Transverse colon (tissue), 4 donors: ENCODE measurements around the gene KAZN. TPM values are rescaled to one million over a fixed set of nuclear protein-coding genes. Genes with fewer than 3 reads are reported as not detected.

ENCODE experiments used
- DNase-seq: peaks from one replicate; pipeline ENCODE4 v3.0.0-alpha.2; 2019
- H3K27ac ChIP-seq, 4 donors: fragments of 200-600 bp; sonication (generic); 2 replicates each; pipeline ENCODE4 v1.5.1; 2016 to 2018; ENCODE audit warnings: inconsistent platforms in 4 of 4
- H3K27me3 ChIP-seq: fragments of 200-600 bp; sonication (generic); 2 replicates; pipeline ENCODE4 v1.5.1; 2017; ENCODE audit warnings: inconsistent platforms
- H3K36me3 ChIP-seq, 4 donors: fragments of 200-600 bp; sonication (generic); 2 replicates each; pipeline ENCODE4 v1.5.1; 2017 to 2019; ENCODE audit warnings: inconsistent platforms in 4 of 4
- H3K4me1 ChIP-seq, 4 donors: fragments of 200-600 bp; sonication (generic); 2 replicates each; pipeline ENCODE4 v1.5.1; 2017 to 2020; ENCODE audit warnings: inconsistent platforms in 4 of 4
- H3K4me3 ChIP-seq, 4 donors: fragments of 200-600 bp; sonication (generic); 1 replicate in 1 of 4; 2 replicates in 3 of 4; pipeline versions ENCODE4 v1.5.1 to v1.6.1; 2017 to 2019; ENCODE audit warnings: inconsistent platforms in 4 of 4
- H3K9me3 ChIP-seq, 2 donors: fragments of 200-600 bp; sonication (generic); 2 replicates each; pipeline ENCODE4 v1.5.1; 2017 to 2019; ENCODE audit warnings: inconsistent platforms in 2 of 2
- EP300 ChIP-seq: sonication (generic); formaldehyde crosslinking; IDR thresholded peaks from one replicate; pipeline ENCODE4 v1.6.1; 2017; ENCODE audit warnings: antibody characterized with exemption, low read depth
- POLR2A ChIP-seq: fragments of 450-650 bp; IDR thresholded peaks from one replicate; pipeline ENCODE4 v1.6.1; 2016; ENCODE audit warnings: antibody characterized with exemption, mild to moderate bottlenecking, moderate library complexity
- POLR2AphosphoS5 ChIP-seq, 3 donors: sonication (generic); formaldehyde crosslinking; IDR thresholded peaks; one replicate each; pipeline ENCODE4 v1.6.1; 2016; ENCODE audit warnings: antibody characterized with exemption in 3 of 3
- WGBS, 2 donors: methylation state at CpG; one replicate each; pipeline ENCODE4 v1.1.5; 2018; ENCODE audit warnings: low coverage in 1 of 2; 5-methylcytosine and 5-hydroxymethylcytosine counted together
- in situ Hi-C, 4 donors: fragments of 200-750 bp; cut with MboI; loops; one replicate each; pipeline versions ENCODE4 v1.15.0 to v1.15.1; 2017; ENCODE audit warnings: low sequenced_read_pairs in 3 of 4, low pct_ligation_motif_present in 1 of 4, low pct_unique_long_range_greater_than_20kb in 1 of 4
- intact Hi-C: fragments of 100-400 bp; cut with DNase I; formaldehyde crosslinking; loops from one replicate; pipeline ENCODE4 v1.15.1; 2023; ENCODE audit warnings: low total_unique reads
- total RNA-seq, 4 donors: library from RNA; depleted of rRNA; stranded (reverse); fragments of >200 nt; gene quantifications; one replicate each; pipeline ENCODE4 v1.1.0, GENCODE V29; 2016
- TF ChIP-seq, protein P1 (sequence below), 5 experiments: fragments of 200-600 bp in 3 of 5; fragments of 450-650 bp in 2 of 5; sonication (generic) in 3 of 5; IDR thresholded peaks; 1 replicate in 2 of 5; 2 replicates in 3 of 5; pipeline ENCODE4 v1.5.1; 2016 to 2017; ENCODE audit warnings: antibody characterized with exemption in 5 of 5, inconsistent platforms in 3 of 5, mild to moderate bottlenecking in 2 of 5, moderate library complexity in 1 of 5

Gene KAZN
- total RNA-seq, 4 donors from 2014 or later = 12.0 to 17.1 (median 16.2) TPM

DNA sequence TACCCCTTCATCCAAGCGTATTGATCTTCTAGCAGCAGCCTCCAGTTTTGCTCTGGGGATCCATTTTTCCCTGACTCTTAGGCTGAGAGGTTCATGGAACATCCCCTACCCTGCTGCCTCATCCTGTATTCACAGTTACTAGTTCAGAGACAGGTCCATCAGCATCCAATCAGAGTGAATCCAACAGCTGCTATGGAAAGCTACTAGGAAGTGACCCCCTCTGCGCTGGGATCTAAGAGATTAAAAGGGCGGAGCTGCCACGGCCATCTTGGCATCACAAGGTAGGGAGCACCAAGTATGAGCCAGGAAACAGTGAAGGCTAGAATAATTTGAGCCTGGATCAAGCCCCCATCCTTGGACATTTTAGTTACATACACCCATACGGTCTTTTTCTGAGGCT lies 32.5 kb downstream of the KAZN start:
- DNase-seq = no peak
- Histone ChIP-seq H3K27ac (no peak overlapping the region), H3K4me3 (no peak overlapping the region), H3K9me3 (no peaks in the 10 kb centered on the region), H3K4me1 (no peaks in the 10 kb centered on the region), H3K27me3 (no peaks in the 10 kb centered on the region), H3K36me3 (no peaks in the 10 kb centered on the region)
- WGBS, 2 donors = 85% methylated on average over 5 of the region's 5 CpGs; no CpG with 5 or more reads in 1 of the 2 donors
- intact Hi-C loops (no loop called here), in situ Hi-C loops (no loop called here)
- TF ChIP-seq EP300 (no peak), POLR2A (no peak), POLR2AphosphoS5 (IDR thresholded peaks at IDR 0.05) (no peak)
- TF ChIP-seq, protein P1, sequence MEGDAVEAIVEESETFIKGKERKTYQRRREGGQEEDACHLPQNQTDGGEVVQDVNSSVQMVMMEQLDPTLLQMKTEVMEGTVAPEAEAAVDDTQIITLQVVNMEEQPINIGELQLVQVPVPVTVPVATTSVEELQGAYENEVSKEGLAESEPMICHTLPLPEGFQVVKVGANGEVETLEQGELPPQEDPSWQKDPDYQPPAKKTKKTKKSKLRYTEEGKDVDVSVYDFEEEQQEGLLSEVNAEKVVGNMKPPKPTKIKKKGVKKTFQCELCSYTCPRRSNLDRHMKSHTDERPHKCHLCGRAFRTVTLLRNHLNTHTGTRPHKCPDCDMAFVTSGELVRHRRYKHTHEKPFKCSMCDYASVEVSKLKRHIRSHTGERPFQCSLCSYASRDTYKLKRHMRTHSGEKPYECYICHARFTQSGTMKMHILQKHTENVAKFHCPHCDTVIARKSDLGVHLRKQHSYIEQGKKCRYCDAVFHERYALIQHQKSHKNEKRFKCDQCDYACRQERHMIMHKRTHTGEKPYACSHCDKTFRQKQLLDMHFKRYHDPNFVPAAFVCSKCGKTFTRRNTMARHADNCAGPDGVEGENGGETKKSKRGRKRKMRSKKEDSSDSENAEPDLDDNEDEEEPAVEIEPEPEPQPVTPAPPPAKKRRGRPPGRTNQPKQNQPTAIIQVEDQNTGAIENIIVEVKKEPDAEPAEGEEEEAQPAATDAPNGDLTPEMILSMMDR (IDR thresholded peaks at IDR 0.05) = no peak

DNA sequence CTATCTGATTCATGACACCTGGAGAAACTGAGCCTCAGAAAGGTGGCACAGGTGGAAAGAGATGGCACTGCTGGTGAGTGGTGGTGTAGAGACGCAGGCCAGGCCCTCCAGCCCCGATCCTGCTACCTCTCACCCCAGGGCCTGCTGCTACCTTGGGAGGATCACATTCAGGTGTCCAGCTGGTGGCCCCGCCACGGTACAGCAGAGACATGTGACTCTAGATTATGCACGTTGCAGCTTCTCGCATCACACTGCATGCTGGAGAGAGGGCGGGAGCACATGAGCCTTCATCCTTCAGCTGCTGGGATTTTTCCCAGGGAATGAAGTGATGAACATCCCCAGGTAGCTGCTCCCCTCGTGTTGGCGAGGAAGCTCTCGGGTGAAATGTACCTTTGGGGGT lies 32.9 kb downstream of the KAZN start:
- no peak for DNase-seq
- TF ChIP-seq POLR2A (no peak), EP300 (no peak), POLR2AphosphoS5 (IDR thresholded peaks at IDR 0.05) (no peak)
- TF ChIP-seq, protein P1 (IDR thresholded peaks at IDR 0.05) = no peak
- H3K9me3 ChIP-seq = no peaks in the 10 kb centered on the region
- no peaks in the 10 kb centered on the region for H3K36me3 ChIP-seq
- intact Hi-C loops = no loop called here
- H3K4me3 ChIP-seq = no peak overlapping the region
- no peaks in the 10 kb centered on the region for H3K27me3 ChIP-seq
- H3K27ac ChIP-seq = no peak overlapping the region
- WGBS, 2 donors = 93% methylated on average over 10 of the region's 10 CpGs; no CpG with 5 or more reads in 1 of the 2 donors
- no peaks in the 10 kb centered on the region for H3K4me1 ChIP-seq
- in situ Hi-C loops = no loop called here

DNA sequence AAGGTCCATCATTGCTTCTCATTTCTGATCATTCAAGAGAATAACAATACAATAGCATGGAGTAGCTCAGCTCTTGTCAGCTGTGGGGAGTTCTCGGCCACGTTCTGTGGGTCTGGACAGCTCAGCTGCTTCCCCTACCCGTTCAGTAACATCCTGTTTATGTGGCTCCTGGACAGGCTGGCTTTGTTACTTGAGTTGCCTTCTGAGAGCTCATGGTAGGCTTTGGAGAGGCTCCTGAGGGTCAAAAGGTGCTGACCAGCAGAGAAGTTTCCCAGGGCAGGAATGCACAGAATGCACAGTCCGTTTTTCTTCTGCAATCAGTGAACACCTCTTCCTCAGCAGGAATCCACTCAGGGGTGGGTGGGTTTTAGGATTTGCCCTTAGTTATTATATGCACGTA lies 36.0 kb downstream of the KAZN start:
- intact Hi-C loops = no loop called here
- in situ Hi-C loops = no loop called here
- WGBS, 2 donors = 48 to 80% methylated on average over 1 to 5 of the region's 5 CpGs
- DNase-seq = no peak
- no peaks in the 10 kb centered on the region for H3K27me3 ChIP-seq
- no peaks in the 10 kb centered on the region for H3K4me1 ChIP-seq
- TF ChIP-seq, protein P1 (IDR thresholded peaks at IDR 0.05) = no peak
- no peak for TF ChIP-seq POLR2AphosphoS5 (IDR thresholded peaks at IDR 0.05)
- no peak for TF ChIP-seq POLR2A
- no peak overlapping the region for H3K27ac ChIP-seq
- no peaks in the 10 kb centered on the region for H3K36me3 ChIP-seq
- H3K4me3 ChIP-seq = no peak overlapping the region
- H3K9me3 ChIP-seq = no peaks in the 10 kb centered on the region

DNA sequence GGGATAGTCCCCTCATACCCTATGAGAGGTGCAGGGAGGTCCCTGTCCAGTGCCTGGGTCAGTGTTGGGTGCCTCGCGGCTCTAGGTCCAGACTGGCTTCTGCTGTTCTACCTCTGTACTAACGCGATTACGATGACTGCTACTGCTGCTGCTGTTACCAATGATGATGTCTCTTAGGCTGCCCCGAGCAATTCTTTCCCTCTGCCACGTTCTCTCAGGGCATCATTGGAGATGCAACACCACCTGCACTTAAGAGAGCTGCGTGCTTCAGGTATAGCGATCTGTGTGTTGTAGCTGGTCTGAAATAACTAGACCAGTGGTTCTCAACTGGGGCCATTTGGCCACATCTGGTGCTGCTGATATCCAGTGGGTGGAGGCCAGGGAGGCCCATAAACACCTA lies 36.9 kb downstream of the KAZN start:
- WGBS, 2 donors = 95 to 100% methylated on average over 2 to 9 of the region's 9 CpGs
- TF ChIP-seq EP300 = no peak
- TF ChIP-seq, protein P1 (IDR thresholded peaks at IDR 0.05) = no peak
- TF ChIP-seq POLR2AphosphoS5 (IDR thresholded peaks at IDR 0.05) = no peak
- TF ChIP-seq POLR2A = no peak

More for the DNA sequence above, 36.9 kb downstream of the KAZN start:
- Histone ChIP-seq H3K9me3 (no peaks in the 10 kb centered on the region), H3K27ac (no peak overlapping the region), H3K36me3 (no peaks in the 10 kb centered on the region), H3K27me3 (no peaks in the 10 kb centered on the region), H3K4me3 (no peak overlapping the region), H3K4me1 (no peaks in the 10 kb centered on the region)
- in situ Hi-C loops = no loop called here
- no peak for DNase-seq
- intact Hi-C loops = no loop called here
